Measurements from ENCODE around the gene ADCY9.

ADCY9 gene

GRCh38 chr16:4032768-4033167, 83.5 kb downstream of the ADCY9 start:
- DNase-seq (ENCODE audit: low read depth in 2 of 2) = no peak

- no peak for DNase-seq (ENCODE audit: low read depth in 2 of 2)
Measured at GRCh38 chr16:4028144-4028543, 88.1 kb downstream of the ADCY9 start.

- no peak for DNase-seq (ENCODE audit: low read depth in 2 of 2)
Measured at GRCh38 chr16:4026854-4027253, 89.4 kb downstream of the ADCY9 start.

- no peak for DNase-seq (ENCODE audit: low read depth in 2 of 2)
Measured at GRCh38 chr16:4025428-4025827, 90.8 kb downstream of the ADCY9 start.

- DNase-seq (ENCODE audit: low read depth in 2 of 2) = no peak
Measured at GRCh38 chr16:4021916-4022315, 94.3 kb downstream of the ADCY9 start.

- no peak for DNase-seq (ENCODE audit: low read depth in 2 of 2)
Measured at GRCh38 chr16:4021070-4021779, 95.0 kb downstream of the ADCY9 start.

GRCh38 chr16:4019371-4019791, 96.9 kb downstream of the ADCY9 start:
- DNase-seq (ENCODE audit: low read depth in 2 of 2) = no peak

- DNase-seq (ENCODE audit: low read depth in 2 of 2) = no peak
Measured at GRCh38 chr16:4018391-4018790, 97.9 kb downstream of the ADCY9 start.

GRCh38 chr16:4017807-4018206, 98.4 kb downstream of the ADCY9 start:
- DNase-seq (ENCODE audit: low read depth in 2 of 2) = no peak

- DNase-seq (ENCODE audit: low read depth in 2 of 2) = no peak
Measured at GRCh38 chr16:4016658-4017057, 99.6 kb downstream of the ADCY9 start.

GRCh38 chr16:4016005-4016352, 100.3 kb downstream of the ADCY9 start:
- no peak for DNase-seq (ENCODE audit: low read depth in 2 of 2)

GRCh38 chr16:4015275-4016004, 100.8 kb downstream of the ADCY9 start:
- no peak for DNase-seq (ENCODE audit: low read depth in 2 of 2)

GRCh38 chr16:4011940-4012629, 104.2 kb downstream of the ADCY9 start:
- no peak for DNase-seq (ENCODE audit: low read depth in 2 of 2)

- no peak for DNase-seq (ENCODE audit: low read depth in 2 of 2)
Measured at GRCh38 chr16:4011225-4011939, 104.9 kb downstream of the ADCY9 start.

GRCh38 chr16:4010225-4011158, 105.8 kb downstream of the ADCY9 start:
- no peak for DNase-seq (ENCODE audit: low read depth in 2 of 2)

GRCh38 chr16:4009177-4009576, 107.1 kb downstream of the ADCY9 start:
- no peak for DNase-seq (ENCODE audit: low read depth in 2 of 2)

GRCh38 chr16:4008116-4008515, 108.1 kb downstream of the ADCY9 start:
- DNase-seq (ENCODE audit: low read depth in 2 of 2) = no peak

- no peak for DNase-seq (ENCODE audit: low read depth in 2 of 2)
Measured at GRCh38 chr16:4006397-4006999, 109.7 kb downstream of the ADCY9 start.

GRCh38 chr16:4005731-4006130, 110.5 kb downstream of the ADCY9 start:
- no peak for DNase-seq (ENCODE audit: low read depth in 2 of 2)

GRCh38 chr16:4005281-4005680, 111.0 kb downstream of the ADCY9 start:
- DNase-seq (ENCODE audit: low read depth in 2 of 2) = no peak

- DNase-seq (ENCODE audit: low read depth in 2 of 2) = no peak
Measured at GRCh38 chr16:4004206-4004605, 112.0 kb downstream of the ADCY9 start.

Measured in stimulated activated CD4-positive, alpha-beta T cell treated with anti-CD3 and anti-CD28 coated beads, Interleukin-12 subunit alpha, Interleukin-12 subunit beta, amount 100 ng/mL, for 24 hours (primary cell).